ENCODE data around the gene RNF8. TPM values are rescaled to one million over a fixed set of nuclear protein-coding genes. Genes with fewer than 3 reads are reported as not detected.

Gene RNF8
- total and polyA plus RNA-seq, 2 of the 4 experiments (the other 2 are of a cell fraction): 16.5 to 17.9 TPM

DNA sequence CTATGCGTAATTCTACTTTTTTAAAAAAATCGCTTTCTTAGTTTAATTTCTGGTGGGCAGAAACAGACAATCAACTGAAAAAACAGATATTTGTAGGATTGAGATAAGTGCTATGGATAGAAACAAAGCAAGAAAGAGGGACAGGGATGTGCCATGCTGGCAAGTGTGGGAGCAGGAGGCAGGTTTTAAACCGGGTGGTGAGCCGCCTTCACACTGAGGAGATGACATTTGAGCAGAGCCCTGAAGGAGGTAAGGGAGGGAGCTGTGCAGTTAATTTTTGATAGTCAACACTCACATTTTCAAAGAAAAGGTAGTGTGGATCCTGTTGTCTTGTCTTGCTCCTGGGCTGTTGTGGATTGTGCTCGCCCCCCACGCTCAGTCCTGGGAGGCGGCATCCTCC is 49.0 kb upstream of the RNF8 start:
- no TSS peak for BruUV-seq (replicated peaks)
- H3K9ac ChIP-seq (ENCODE audit: low read depth, low read length): no peak overlapping the region
- peaks cover 0 to 5% of the 10 kb centered on the region in 2 experiments; a peak in 1 of 4 replicates for H3K79me1 ChIP-seq (ENCODE audit: low read depth in 1 of 2, low read length in 2 of 2)
- no peak overlapping the region for H2AFZ ChIP-seq (replicated peaks; ENCODE audit: low read length, poor library complexity)
- H3K23ac ChIP-seq (ENCODE audit: low read depth, low read length): no peak overlapping the region
- ATAC-seq (ENCODE audit: low read depth): no peak
- no peaks in the 10 kb centered on the region for H3K27me3 ChIP-seq (ENCODE audit: control insufficient read depth, insufficient read depth, low read length)
- no peak overlapping the region for H4K5ac ChIP-seq (ENCODE audit: low read depth, low read length)
- no peak overlapping the region for H3K4me2 ChIP-seq (ENCODE audit: low read depth, low read length)
- no peak overlapping the region for H2AK5ac ChIP-seq (ENCODE audit: low read depth, low read length)
- TF ChIP-seq MAFK (IDR thresholded peaks at IDR 0.05; ENCODE audit: low read depth, low read length) (no peak), RAD21 (IDR thresholded peaks at IDR 0.05; ENCODE audit: low read length) (no peak), RCOR1 (IDR thresholded peaks at IDR 0.05; ENCODE audit: insufficient replicate concordance, low read length) (no peak)
- peaks cover 26% of the 10 kb centered on the region for H3K36me3 ChIP-seq (ENCODE audit: control insufficient read depth, insufficient read depth, low read length)
- no peak overlapping the region for H2BK15ac ChIP-seq (ENCODE audit: low read depth, low read length)
- 100% methylated on average over 2 of the region's 7 CpGs; no CpG with 5 or more reads in 1 of the 2 experiments for WGBS, 2 experiments (ENCODE audit: extremely low coverage in 2 of 2, insufficient read length in 1 of 2)
- no peak overlapping the region for H2BK120ac ChIP-seq (ENCODE audit: low read depth, low read length)
- H4K8ac ChIP-seq (ENCODE audit: low read depth in 2 of 2, low read length in 2 of 2): no peak overlapping the region
- no peak overlapping the region for H3K14ac ChIP-seq (replicated peaks; ENCODE audit: low read depth, low read length)
- CTCF ChIA-PET: interaction anchor here (0.7 kb wide), 2 partner anchors 21 to 181 kb away, joined by 3 to 8 read pairs; no protein-coding TSS in a partner anchor
- H3K4me1 ChIP-seq (ENCODE audit: control insufficient read depth, insufficient read depth, low read length): peaks cover 7% of the 10 kb centered on the region
- in situ Hi-C loops (cut with MboI; ENCODE audit: low sequenced_read_pairs) (no loop called here), dilution Hi-C loops (cut with HindIII; ENCODE audit: low sequenced_read_pairs, unreplicated experiment) (no loop called here), intact Hi-C loops (cut with micrococcal nuclease) (no loop called here)
- no peaks in the 10 kb centered on the region for H3K9me3 ChIP-seq (ENCODE audit: control insufficient read depth, insufficient read depth, low read length)
- no peak overlapping the region for H4K91ac ChIP-seq (ENCODE audit: insufficient read depth, low read depth, low read length)
- H3K18ac ChIP-seq (ENCODE audit: low read depth, low read length): no peak overlapping the region
- no peaks in the 10 kb centered on the region for H4K20me1 ChIP-seq (ENCODE audit: insufficient read depth, low read length)
- H3K4me3 ChIP-seq (ENCODE audit: insufficient read depth, low read depth, low read length): no peak overlapping the region
- no peak overlapping the region for H3K27ac ChIP-seq (ENCODE audit: insufficient read depth, low read length)
- POLR2A ChIA-PET (ENCODE audit: unreplicated experiment): no interaction called here
- no peak overlapping the region for H3K4ac ChIP-seq (ENCODE audit: low read depth, low read length)
- H3K9me1 ChIP-seq (ENCODE audit: insufficient read depth, low read length): peaks cover 5% of the 10 kb centered on the region; the same call in 1 of the 2 replicates
- no peak overlapping the region for H2BK5ac ChIP-seq (ENCODE audit: low read depth, low read length, poor library complexity, severe bottlenecking)
- no peak overlapping the region for H3K56ac ChIP-seq (ENCODE audit: extremely low read depth, insufficient read depth, low read length)
- DNase-seq: no peak
- H2BK20ac ChIP-seq (ENCODE audit: low read depth, low read length): no peak overlapping the region
- H2AK9ac ChIP-seq (replicated peaks; ENCODE audit: low read depth, low read length, poor library complexity): no peak overlapping the region

Measured in IMR-90 (cell line).